ENCODE measurements around the gene BCS1L. TPM values are rescaled to one million over a fixed set of nuclear protein-coding genes. Genes with fewer than 3 reads are reported as not detected.

The BCS1L gene
- total and polyA plus RNA-seq, 2 of the 13 experiments (the other 11 are each of a cell fraction or from before 2014, with no cell fraction given) = 48.9 to 76.0 TPM

DNA sequence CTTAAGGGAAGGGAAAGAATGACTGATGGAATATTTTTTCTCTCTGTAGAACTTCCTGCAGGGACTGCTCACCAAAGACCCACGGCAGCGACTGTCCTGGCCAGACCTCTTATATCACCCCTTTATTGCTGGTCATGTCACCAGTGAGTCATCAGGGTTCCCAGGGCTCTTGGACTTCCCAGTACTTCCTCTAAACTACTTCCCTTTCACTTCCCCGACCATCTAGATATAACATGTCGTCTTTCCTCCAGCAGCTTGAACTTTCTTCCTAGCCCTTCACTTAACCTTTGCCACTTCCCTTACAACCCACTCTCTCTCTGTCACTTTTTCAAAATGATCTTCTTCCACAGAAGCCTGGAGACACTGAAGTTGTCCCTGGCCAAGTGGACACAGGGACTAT, 19.6 kb downstream of the BCS1L start:
- Histone ChIP-seq H3K79me2 (ENCODE audit: insufficient read depth, low read length) (no peaks in the 10 kb centered on the region), H3K36me3 (replicated peaks in 1 of 2; ENCODE audit: control insufficient read depth in 1 of 2, insufficient read depth in 2 of 2, low read length in 2 of 2) (peaks cover 16 to 26% of the 10 kb centered on the region in 2 experiments; a peak in 4 of 5 replicates), H3K9ac (ENCODE audit: insufficient read depth, low read depth, low read length) (no peak overlapping the region), H2AFZ (ENCODE audit: low read length) (no peak overlapping the region), H3K4me3 (replicated peaks in 1 of 3; ENCODE audit: insufficient read depth in 1 of 3, low read depth in 2 of 3, low read length in 3 of 3) (no peak overlapping the region), H3K27ac (ENCODE audit: extremely low read length, insufficient read depth, low read length) (no peak overlapping the region), H3K4me1 (ENCODE audit: insufficient read depth, low read length) (no peaks in the 10 kb centered on the region), H3K4me2 (ENCODE audit: low read depth, low read length) (no peak overlapping the region), H3K27me3 (ENCODE audit: control insufficient read depth in 1 of 2, insufficient read depth in 2 of 2, low read length in 2 of 2) (no peaks in the 10 kb centered on the region), H3K9me3 (ENCODE audit: low read length) (no peaks in the 10 kb centered on the region), H4K20me1 (ENCODE audit: insufficient read depth, low read length) (no peaks in the 10 kb centered on the region)
- POLR2A ChIA-PET = no interaction called here
- ATAC-seq (no peak), DNase-seq (ENCODE audit: low spot score) (no peak), FAIRE-seq (no peak)
- TF ChIP-seq MBNL3 (CRISPR knock-in tag; conservative IDR thresholded peaks at IDR 0.05) = no peak
- no peak for TF ChIP-seq ATM (IDR thresholded peaks at IDR 0.05; ENCODE audit: borderline replicate concordance)
- TF ChIP-seq ZNF761 (CRISPR knock-in tag; conservative IDR thresholded peaks at IDR 0.05) = no peak
- no peak for TF ChIP-seq ZNF564 (CRISPR knock-in tag; IDR thresholded peaks at IDR 0.05)
- no peak for TF ChIP-seq EHMT2 (IDR thresholded peaks at IDR 0.05; ENCODE audit: borderline replicate concordance, low read depth, low read length)
- no peak for TF ChIP-seq MAFK (conservative IDR thresholded peaks at IDR 0.05 in 1 of 2, IDR thresholded peaks at IDR 0.05 in 1 of 2; ENCODE audit: low read length in 2 of 2)
- TF ChIP-seq CC2D1A (CRISPR knock-in tag; IDR thresholded peaks at IDR 0.05) = no peak
- no peak for TF ChIP-seq NFRKB (IDR thresholded peaks at IDR 0.05)
- CTCF ChIA-PET (ENCODE audit: low intra/inter-chr PET ratio, low total read pairs) = no interaction called here
- in situ Hi-C loops (cut with HindIII; ENCODE audit: extremely low pct_ligation_motif_present, low pct_unique_long_range_greater_than_20kb) (no loop called here), intact Hi-C loops (cut with micrococcal nuclease; ENCODE audit: unreplicated experiment) (no loop called here)
- WGBS (ENCODE audit: low lambda C conversion rate) = 86% methylated on average over 4 of the region's 4 CpGs
- no TSS peak for BruUV-seq (replicated peaks)

DNA sequence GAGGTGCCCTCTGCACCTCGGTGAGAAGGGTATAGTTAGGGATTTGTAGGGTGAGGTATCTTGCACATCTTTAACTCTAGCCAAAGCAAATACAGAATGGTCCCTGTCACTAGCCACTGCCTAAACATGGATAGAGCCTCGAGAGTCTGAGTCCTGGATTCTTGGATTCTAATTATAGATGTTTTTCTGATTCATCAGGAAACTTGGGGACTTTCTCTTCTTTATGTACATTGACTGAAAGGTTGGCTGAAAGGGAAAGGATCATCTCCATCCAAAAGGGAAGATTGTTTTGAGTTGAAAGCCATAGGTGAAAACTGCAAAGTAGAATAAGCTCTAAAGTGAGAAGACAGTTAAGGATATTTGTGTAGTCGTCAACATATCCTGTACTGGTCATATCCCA, 20.6 kb downstream of the BCS1L start:
- ATAC-seq (no peak), DNase-seq (ENCODE audit: low spot score) (no peak), FAIRE-seq (no peak)
- H3K9me3 ChIP-seq (ENCODE audit: low read length) = no peaks in the 10 kb centered on the region
- H2AFZ ChIP-seq (ENCODE audit: low read length) = no peak overlapping the region
- 75% methylated on average over 3 of the region's 3 CpGs for WGBS (ENCODE audit: low lambda C conversion rate)
- H3K4me2 ChIP-seq (ENCODE audit: low read depth, low read length) = no peak overlapping the region
- no peak overlapping the region for H3K4me3 ChIP-seq (replicated peaks in 1 of 3; ENCODE audit: insufficient read depth in 1 of 3, low read depth in 2 of 3, low read length in 3 of 3)
- in situ Hi-C loops (cut with HindIII; ENCODE audit: extremely low pct_ligation_motif_present, low pct_unique_long_range_greater_than_20kb) (no loop called here), intact Hi-C loops (cut with micrococcal nuclease; ENCODE audit: unreplicated experiment) (no loop called here)
- no TSS peak for BruUV-seq (replicated peaks)
- H3K36me3 ChIP-seq (replicated peaks in 1 of 2; ENCODE audit: control insufficient read depth in 1 of 2, insufficient read depth in 2 of 2, low read length in 2 of 2) = peaks cover 15 to 29% of the 10 kb centered on the region in 2 experiments; a peak in 4 of 5 replicates
- POLR2A ChIA-PET = interaction anchor here (1.4 kb wide), 1 partner anchor 8 kb away, joined by 3 read pairs; the partner anchor contains the start of genes RNF25 and STK36
- CTCF ChIA-PET (ENCODE audit: low intra/inter-chr PET ratio, low total read pairs) = no interaction called here
- H3K27ac ChIP-seq (ENCODE audit: extremely low read length, insufficient read depth, low read length) = no peak overlapping the region
- H3K4me1 ChIP-seq (ENCODE audit: insufficient read depth, low read length) = no peaks in the 10 kb centered on the region
- H3K79me2 ChIP-seq (ENCODE audit: insufficient read depth, low read length) = no peaks in the 10 kb centered on the region
- TF ChIP-seq SRF (IDR thresholded peaks at IDR 0.05; ENCODE audit: low read depth, low read length) (no peak), HNRNPL (IDR thresholded peaks at IDR 0.05; ENCODE audit: low read depth, low read length) (no peak), ZNF629 (CRISPR knock-in tag; conservative IDR thresholded peaks at IDR 0.05) (no peak)
- TF ChIP-seq, protein P1, sequence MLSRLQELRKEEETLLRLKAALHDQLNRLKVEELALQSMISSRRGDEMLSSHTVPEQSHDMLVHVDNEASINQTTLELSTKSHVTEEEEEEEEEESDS (CRISPR knock-in tag; IDR thresholded peaks at IDR 0.05; ENCODE audit: borderline replicate concordance) = no peak
- TF ChIP-seq, protein P2, sequence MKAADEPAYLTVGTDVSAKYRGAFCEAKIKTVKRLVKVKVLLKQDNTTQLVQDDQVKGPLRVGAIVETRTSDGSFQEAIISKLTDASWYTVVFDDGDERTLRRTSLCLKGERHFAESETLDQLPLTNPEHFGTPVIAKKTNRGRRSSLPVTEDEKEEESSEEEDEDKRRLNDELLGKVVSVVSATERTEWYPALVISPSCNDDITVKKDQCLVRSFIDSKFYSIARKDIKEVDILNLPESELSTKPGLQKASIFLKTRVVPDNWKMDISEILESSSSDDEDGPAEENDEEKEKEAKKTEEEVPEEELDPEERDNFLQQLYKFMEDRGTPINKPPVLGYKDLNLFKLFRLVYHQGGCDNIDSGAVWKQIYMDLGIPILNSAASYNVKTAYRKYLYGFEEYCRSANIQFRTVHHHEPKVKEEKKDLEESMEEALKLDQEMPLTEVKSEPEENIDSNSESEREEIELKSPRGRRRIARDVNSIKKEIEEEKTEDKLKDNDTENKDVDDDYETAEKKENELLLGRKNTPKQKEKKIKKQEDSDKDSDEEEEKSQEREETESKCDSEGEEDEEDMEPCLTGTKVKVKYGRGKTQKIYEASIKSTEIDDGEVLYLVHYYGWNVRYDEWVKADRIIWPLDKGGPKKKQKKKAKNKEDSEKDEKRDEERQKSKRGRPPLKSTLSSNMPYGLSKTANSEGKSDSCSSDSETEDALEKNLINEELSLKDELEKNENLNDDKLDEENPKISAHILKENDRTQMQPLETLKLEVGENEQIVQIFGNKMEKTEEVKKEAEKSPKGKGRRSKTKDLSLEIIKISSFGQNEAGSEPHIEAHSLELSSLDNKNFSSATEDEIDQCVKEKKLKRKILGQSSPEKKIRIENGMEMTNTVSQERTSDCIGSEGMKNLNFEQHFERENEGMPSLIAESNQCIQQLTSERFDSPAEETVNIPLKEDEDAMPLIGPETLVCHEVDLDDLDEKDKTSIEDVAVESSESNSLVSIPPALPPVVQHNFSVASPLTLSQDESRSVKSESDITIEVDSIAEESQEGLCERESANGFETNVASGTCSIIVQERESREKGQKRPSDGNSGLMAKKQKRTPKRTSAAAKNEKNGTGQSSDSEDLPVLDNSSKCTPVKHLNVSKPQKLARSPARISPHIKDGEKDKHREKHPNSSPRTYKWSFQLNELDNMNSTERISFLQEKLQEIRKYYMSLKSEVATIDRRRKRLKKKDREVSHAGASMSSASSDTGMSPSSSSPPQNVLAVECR (CRISPR knock-in tag; IDR thresholded peaks at IDR 0.05; ENCODE audit: borderline replicate concordance) = no peak
- no peak overlapping the region for H3K9ac ChIP-seq (ENCODE audit: insufficient read depth, low read depth, low read length)
- no peaks in the 10 kb centered on the region for H3K27me3 ChIP-seq (ENCODE audit: control insufficient read depth in 1 of 2, insufficient read depth in 2 of 2, low read length in 2 of 2)
- no peaks in the 10 kb centered on the region for H4K20me1 ChIP-seq (ENCODE audit: insufficient read depth, low read length)

All from HepG2 (cell line).